OCI-LY1 (cell line): Measurements from ENCODE around the gene GOLGA6L7.
"Not testable (repeated sequence)": the region's sequence is repeated elsewhere in the genome, so short reads cannot be mapped to it uniquely, and the experiment has no call there.

Experiments
- EZH2 ChIP-seq: fragments of 200-600 bp; sonication (generic), shearing (Covaris generic); IDR thresholded peaks from 2 replicates; pipeline ENCODE4 v1.8.0; 2017; ENCODE audit warnings: borderline replicate concordance, mixed run types, mild to moderate bottlenecking, antibody characterized with exemption, low read length, moderate library complexity, mixed read lengths
- TF ChIP-seq, protein P1 (sequence below): fragments of 200-600 bp; sonication (generic), shearing (Covaris generic); IDR thresholded peaks from 2 replicates; pipeline ENCODE4 v1.5.1; 2017; ENCODE audit warnings: mild to moderate bottlenecking, antibody characterized with exemption, low read length, moderate library complexity, mixed read lengths

DNA sequence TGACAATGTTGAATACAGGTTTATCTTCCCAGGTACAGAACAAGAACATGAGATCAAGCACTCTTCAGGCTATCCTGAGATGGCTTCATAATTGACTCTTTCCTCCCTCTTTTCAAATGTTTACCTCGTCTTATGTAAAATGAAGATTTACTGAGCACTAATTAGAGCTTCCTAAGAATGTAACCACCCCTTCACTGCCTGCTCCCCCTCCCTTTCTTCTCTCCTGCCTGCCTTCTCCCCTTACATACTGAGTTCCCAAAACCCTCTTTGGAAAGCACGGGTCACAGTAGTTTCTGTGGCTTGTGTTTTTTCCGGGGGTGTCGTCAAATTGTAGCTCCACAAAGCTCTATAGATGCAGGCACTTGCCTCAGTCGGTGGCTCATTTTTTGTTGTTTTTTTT is 5.2 kb upstream of the GOLGA6L7 start:
- TF ChIP-seq, protein P1, sequence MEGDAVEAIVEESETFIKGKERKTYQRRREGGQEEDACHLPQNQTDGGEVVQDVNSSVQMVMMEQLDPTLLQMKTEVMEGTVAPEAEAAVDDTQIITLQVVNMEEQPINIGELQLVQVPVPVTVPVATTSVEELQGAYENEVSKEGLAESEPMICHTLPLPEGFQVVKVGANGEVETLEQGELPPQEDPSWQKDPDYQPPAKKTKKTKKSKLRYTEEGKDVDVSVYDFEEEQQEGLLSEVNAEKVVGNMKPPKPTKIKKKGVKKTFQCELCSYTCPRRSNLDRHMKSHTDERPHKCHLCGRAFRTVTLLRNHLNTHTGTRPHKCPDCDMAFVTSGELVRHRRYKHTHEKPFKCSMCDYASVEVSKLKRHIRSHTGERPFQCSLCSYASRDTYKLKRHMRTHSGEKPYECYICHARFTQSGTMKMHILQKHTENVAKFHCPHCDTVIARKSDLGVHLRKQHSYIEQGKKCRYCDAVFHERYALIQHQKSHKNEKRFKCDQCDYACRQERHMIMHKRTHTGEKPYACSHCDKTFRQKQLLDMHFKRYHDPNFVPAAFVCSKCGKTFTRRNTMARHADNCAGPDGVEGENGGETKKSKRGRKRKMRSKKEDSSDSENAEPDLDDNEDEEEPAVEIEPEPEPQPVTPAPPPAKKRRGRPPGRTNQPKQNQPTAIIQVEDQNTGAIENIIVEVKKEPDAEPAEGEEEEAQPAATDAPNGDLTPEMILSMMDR = not testable (repeated sequence)
- not testable (repeated sequence) for TF ChIP-seq EZH2
